IMR-90 (cell line): ENCODE measurements around the gene SFR1. TPM values are rescaled to one million over a fixed set of nuclear protein-coding genes. Genes with fewer than 3 reads are reported as not detected.

Source experiments
- ATAC-seq: fragments of 200-7000 bp; cut with Tn5 transposase; 2 replicates; pipeline ENCODE4 v1.9.1; 2020; ENCODE audit warnings: low read depth, mild to moderate bottlenecking, moderate library complexity
- BruUV-seq: library from RNA; stranded (reverse); fragments of 400-500 nt; replicated peaks from 2 replicates; lab custom pipeline; 2021; lab: Mats Ljungman, UMichigan
- CTCF ChIA-PET: fragments of 300-600 bp; formaldehyde crosslinking; extraction: SDS; loops from one replicate; lab custom pipeline; 2021; ENCODE audit warnings: antibody characterized with exemption; lab: Yijun Ruan, JAX
- POLR2A ChIA-PET: fragments of 300-600 bp; sonication (Branson Sonifier 250); formaldehyde crosslinking; loops from one replicate; lab custom pipeline; 2022; ENCODE audit warnings: antibody characterized with exemption; ENCODE audit not compliant: unreplicated experiment; lab: Charles Lee
- DNase-seq: peaks from one replicate; pipeline ENCODE4 v3.0.0; 2013
- H2AFZ ChIP-seq: replicated peaks from 2 replicates; pipeline ENCODE3; 2013; ENCODE audit warnings: low read length, mild to moderate bottlenecking; ENCODE audit not compliant: poor library complexity
- H2AK5ac ChIP-seq: 2 replicates; pipeline ENCODE4 v1.6.1; 2013; ENCODE audit warnings: low read depth, low read length, inconsistent platforms
- H2AK9ac ChIP-seq: replicated peaks from 2 replicates; pipeline ENCODE3; 2013; ENCODE audit warnings: mild to moderate bottlenecking, low read depth, low read length, moderate library complexity; ENCODE audit not compliant: poor library complexity
- H2BK120ac ChIP-seq: 2 replicates; pipeline ENCODE4 v1.6.1; 2013; ENCODE audit warnings: low read depth, low read length, inconsistent platforms
- H2BK15ac ChIP-seq: 3 replicates; pipeline ENCODE4 v1.6.1; 2013; ENCODE audit warnings: low read depth, low read length, inconsistent platforms
- H2BK20ac ChIP-seq: 2 replicates; pipeline ENCODE4 v1.6.1; 2013; ENCODE audit warnings: low read depth, mild to moderate bottlenecking, inconsistent platforms, low read length, moderate library complexity
- H2BK5ac ChIP-seq: 2 replicates; pipeline ENCODE4 v1.6.1; 2013; ENCODE audit warnings: mild to moderate bottlenecking, low read depth, low read length, inconsistent platforms; ENCODE audit not compliant: poor library complexity, severe bottlenecking
- H3K14ac ChIP-seq: replicated peaks from 2 replicates; pipeline ENCODE4 v1.6.1; 2013; ENCODE audit warnings: low read depth, low read length, inconsistent platforms
- H3K18ac ChIP-seq: 2 replicates; pipeline ENCODE4 v1.6.1; 2013; ENCODE audit warnings: low read depth, low read length, control low read depth
- H3K23ac ChIP-seq: 2 replicates; pipeline ENCODE4 v1.6.1; 2013; ENCODE audit warnings: low read depth, low read length, inconsistent platforms
- H3K27ac ChIP-seq: 2 replicates; pipeline ENCODE4 v1.5.1; 2013; ENCODE audit warnings: mild to moderate bottlenecking, control low read depth, low read length; ENCODE audit not compliant: insufficient read depth
- H3K27me3 ChIP-seq: 2 replicates; pipeline ENCODE4 v1.6.1; 2013; ENCODE audit warnings: low read length; ENCODE audit not compliant: control insufficient read depth, insufficient read depth
- H3K36me3 ChIP-seq: 2 replicates; pipeline ENCODE4 v1.6.1; 2013; ENCODE audit warnings: low read length, mixed read lengths; ENCODE audit not compliant: control insufficient read depth, insufficient read depth
- H3K4ac ChIP-seq: 2 replicates; pipeline ENCODE4 v1.6.1; 2013; ENCODE audit warnings: low read depth, low read length, inconsistent platforms
- H3K4me1 ChIP-seq: 2 replicates; pipeline ENCODE4 v1.6.1; 2013; ENCODE audit warnings: low read length, mixed read lengths; ENCODE audit not compliant: control insufficient read depth, insufficient read depth
- H3K4me2 ChIP-seq: 2 replicates; pipeline ENCODE4 v1.6.1; 2013; ENCODE audit warnings: low read depth, mild to moderate bottlenecking, control low read depth, low read length, moderate library complexity
- H3K4me3 ChIP-seq: 2 replicates; pipeline ENCODE4 v1.5.1; 2013; ENCODE audit warnings: low read depth, mild to moderate bottlenecking, control low read depth, low read length, moderate library complexity; ENCODE audit not compliant: insufficient read depth
- H3K56ac ChIP-seq: 2 replicates; pipeline ENCODE4 v1.6.1; 2013; ENCODE audit warnings: low read length, inconsistent platforms; ENCODE audit not compliant: insufficient read depth; ENCODE audit errors: extremely low read depth
- H3K79me1 ChIP-seq, 2 experiments: 2 replicates each; pipeline ENCODE4 v1.6.1; 2013; ENCODE audit warnings: low read length in 2 of 2, inconsistent platforms in 1 of 2, low read depth in 1 of 2
- H3K9ac ChIP-seq: 2 replicates; pipeline ENCODE4 v1.6.1; 2013; ENCODE audit warnings: low read depth, low read length, control low read depth
- H3K9me1 ChIP-seq: 2 replicates; pipeline ENCODE4 v1.6.1; 2013; ENCODE audit warnings: low read length, inconsistent platforms; ENCODE audit not compliant: insufficient read depth
- H3K9me3 ChIP-seq: 2 replicates; pipeline ENCODE4 v1.6.1; 2013; ENCODE audit warnings: low read length; ENCODE audit not compliant: control insufficient read depth, insufficient read depth
- H4K20me1 ChIP-seq: 2 replicates; pipeline ENCODE4 v1.6.1; 2013; ENCODE audit warnings: low read length, inconsistent platforms; ENCODE audit not compliant: insufficient read depth
- H4K5ac ChIP-seq: 2 replicates; pipeline ENCODE4 v1.6.1; 2013; ENCODE audit warnings: mild to moderate bottlenecking, low read depth, low read length, control low read depth
- H4K8ac ChIP-seq, 2 experiments: 2 replicates each; pipeline ENCODE4 v1.6.1; 2013; ENCODE audit warnings: low read depth in 2 of 2, low read length in 2 of 2, control low read depth in 1 of 2, inconsistent platforms in 1 of 2
- H4K91ac ChIP-seq: 2 replicates; pipeline ENCODE4 v1.6.1; 2013; ENCODE audit warnings: low read depth, low read length, inconsistent platforms; ENCODE audit not compliant: insufficient read depth
- CEBPB ChIP-seq: IDR thresholded peaks from 2 replicates; pipeline ENCODE4 v1.6.1; 2012; ENCODE audit warnings: low read depth, low read length, improper control_type of control experiment
- CHD1 ChIP-seq: IDR thresholded peaks from 2 replicates; pipeline ENCODE4 v1.6.1; 2012; ENCODE audit warnings: low read depth, low read length, improper control_type of control experiment
- FOS ChIP-seq: fragments of 150-350 bp; IDR thresholded peaks from 2 replicates; pipeline ENCODE4 v1.6.1; 2016; ENCODE audit warnings: low read depth, low read length
- MAFK ChIP-seq: IDR thresholded peaks from 2 replicates; pipeline ENCODE4 v1.6.1; 2012; ENCODE audit warnings: low read depth, low read length, improper control_type of control experiment
- POLR2A ChIP-seq: IDR thresholded peaks from 2 replicates; pipeline ENCODE4 v1.6.1; 2012; ENCODE audit warnings: mild to moderate bottlenecking, low read depth, low read length
- RCOR1 ChIP-seq: IDR thresholded peaks from 2 replicates; pipeline ENCODE4 v1.6.1; 2012; ENCODE audit warnings: mild to moderate bottlenecking, low read length, improper control_type of control experiment; ENCODE audit not compliant: insufficient replicate concordance
- RFX5 ChIP-seq: IDR thresholded peaks from 2 replicates; pipeline ENCODE4 v1.8.0; 2012; ENCODE audit warnings: low read depth, mild to moderate bottlenecking, low read length, moderate library complexity
- SMC3 ChIP-seq: fragments of 150-350 bp; IDR thresholded peaks from 2 replicates; pipeline ENCODE4 v1.6.1; 2016; ENCODE audit warnings: low read depth, mild to moderate bottlenecking, antibody characterized with exemption, low read length, moderate library complexity
- WGBS, 2 experiments: methylation state at CpG; one replicate each; pipeline versions ENCODE4 v1.1.5 to v1.1.7; 2013; ENCODE audit warnings: missing lambda C conversion rate in 2 of 2; ENCODE audit not compliant: insufficient read length in 1 of 2; ENCODE audit errors: extremely low coverage in 2 of 2; 5-methylcytosine and 5-hydroxymethylcytosine counted together
- dilution Hi-C: fragments of 300-500 bp; cut with HindIII; formaldehyde crosslinking; loops from one replicate; pipeline ENCODE4 v1.14.3; 2018; ENCODE audit warnings: low sequenced_read_pairs; ENCODE audit not compliant: unreplicated experiment
- in situ Hi-C: fragments of 300-500 bp; cut with MboI; formaldehyde crosslinking; loops from 3 replicates; pipeline ENCODE4 v1.14.3; 2019; ENCODE audit warnings: low sequenced_read_pairs, inconsistent platforms, mixed read lengths
- intact Hi-C: fragments of 100-400 bp; cut with micrococcal nuclease; formaldehyde crosslinking; loops from 2 replicates; pipeline ENCODE4 v1.10.0; 2022
- polyA plus RNA-seq, 3 experiments: library from polyadenylated mRNA; depleted of rRNA; stranded (reverse); fragments of >200 nt; gene quantifications; 2 replicates each; pipeline ENCODE4 v1.2.3, GENCODE V29; 2012; ENCODE audit warnings: low replicate concordance in 1 of 3
- total RNA-seq: library from RNA; depleted of rRNA; stranded (reverse); fragments of >200 nt; gene quantifications from 2 replicates; pipeline ENCODE4 v1.2.3, GENCODE V29; 2012
- TF ChIP-seq, protein P1 (sequence below): fragments of 150-350 bp; IDR thresholded peaks from 2 replicates; pipeline ENCODE4 v1.6.1; 2017; ENCODE audit warnings: mild to moderate bottlenecking, antibody characterized with exemption, low read length, low read depth

SFR1 gene
- total and polyA plus RNA-seq, 2 of the 4 experiments (the other 2 are of a cell fraction): 1.6 to 2.3 TPM

GRCh38 chr10:104119996-104120395 lies 2.0 kb upstream of the SFR1 start:
- Histone ChIP-seq H3K23ac (peak overlapping the region; percentile 19; the same call in 1 of the 2 replicates), H3K4me2 (no peak overlapping the region), H3K14ac (0 out of 2 replicates have a peak overlapping the region, but pooled peaks have one; percentile 51), H2BK5ac (peak overlapping the region; percentile 89), H3K4ac (peak overlapping the region; percentile 31; the same call in 1 of the 2 replicates), H2AK5ac (0 out of 2 replicates have a peak overlapping the region, but pooled peaks have one; percentile 38), H3K9me3 (no peaks in the 10 kb centered on the region), H3K4me3 (no peak overlapping the region), H3K27ac (no peak overlapping the region), H3K18ac (peak overlapping the region; percentile 2; the same call in 1 of the 2 replicates), H4K8ac (peak overlapping the region; percentile 79 to 80; a peak in 3 of 4 replicates), H2BK15ac (peak overlapping the region; percentile 87; the same call in 2 of the 3 replicates), H2AFZ (peak overlapping the region; percentile 74), H2AK9ac (no peak overlapping the region), H3K79me1 (peaks cover 0 to 7% of the 10 kb centered on the region in 2 experiments; a peak in 2 of 4 replicates), H3K36me3 (no peaks in the 10 kb centered on the region), H3K4me1 (no peaks in the 10 kb centered on the region; the same call in 1 of the 2 replicates), H3K9me1 (no peaks in the 10 kb centered on the region; the same call in 1 of the 2 replicates), H2BK20ac (peak overlapping the region; percentile 66), H3K56ac (no peak overlapping the region), H4K20me1 (no peaks in the 10 kb centered on the region), H4K91ac (peak overlapping the region; percentile 14; the same call in 1 of the 2 replicates), H3K27me3 (no peaks in the 10 kb centered on the region), H3K9ac (no peak overlapping the region), H4K5ac (peak overlapping the region; percentile 40; the same call in 1 of the 2 replicates), H2BK120ac (peak overlapping the region; percentile 74)
- in situ Hi-C loops (loop anchor here (5.0 kb wide), 1 partner anchor 233 kb away; no protein-coding TSS in a partner anchor), dilution Hi-C loops (no loop called here), intact Hi-C loops (loop anchor here (2.0 to 5.0 kb wide), 3 partner anchors 87 to 232 kb away; partner anchors contain the start of genes CFAP58 and SLK)
- POLR2A ChIA-PET: no interaction called here
- no TSS peak for BruUV-seq
- ATAC-seq (no peak), DNase-seq (no peak)
- no peak for TF ChIP-seq FOS
- no peak for TF ChIP-seq MAFK
- no peak for TF ChIP-seq POLR2A
- TF ChIP-seq CEBPB: no peak
- TF ChIP-seq, protein P1, sequence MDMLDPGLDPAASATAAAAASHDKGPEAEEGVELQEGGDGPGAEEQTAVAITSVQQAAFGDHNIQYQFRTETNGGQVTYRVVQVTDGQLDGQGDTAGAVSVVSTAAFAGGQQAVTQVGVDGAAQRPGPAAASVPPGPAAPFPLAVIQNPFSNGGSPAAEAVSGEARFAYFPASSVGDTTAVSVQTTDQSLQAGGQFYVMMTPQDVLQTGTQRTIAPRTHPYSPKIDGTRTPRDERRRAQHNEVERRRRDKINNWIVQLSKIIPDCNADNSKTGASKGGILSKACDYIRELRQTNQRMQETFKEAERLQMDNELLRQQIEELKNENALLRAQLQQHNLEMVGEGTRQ: no peak
- TF ChIP-seq RFX5: no peak
- TF ChIP-seq CHD1: no peak
- TF ChIP-seq SMC3: no peak
- no peak for TF ChIP-seq RCOR1
- CTCF ChIA-PET: interaction anchor here (0.6 to 0.7 kb wide), 2 partner anchors 12 to 230 kb away, joined by 3 to 4 read pairs; no protein-coding TSS in a partner anchor
- 87% methylated on average over 3 of the region's 3 CpGs; no CpG with 5 or more reads in 1 of the 2 experiments for WGBS, 2 experiments
